Nephron progenitor cell (in vitro differentiated cells): ENCODE results near the gene VSTM1.

ENCODE experiments used
- DNase-seq: peaks from one replicate; pipeline ENCODE4 v3.0.0; 2021
- H3K27ac Mint-ChIP-seq: 2 replicates; pipeline ENCODE4 v1.8.0; 2021; ENCODE audit warnings: mild to moderate bottlenecking, moderate library complexity, mixed read lengths
- H3K27me3 Mint-ChIP-seq: 2 replicates; pipeline ENCODE4 v1.8.0; 2021; ENCODE audit warnings: mild to moderate bottlenecking, low read depth, mixed read lengths; ENCODE audit not compliant: poor library complexity
- H3K36me3 Mint-ChIP-seq: 2 replicates; pipeline ENCODE4 v1.8.0; 2021; ENCODE audit warnings: low read depth, mixed read lengths
- H3K4me1 Mint-ChIP-seq: 2 replicates; pipeline ENCODE4 v1.8.0; 2021; ENCODE audit warnings: mixed read lengths
- H3K4me3 Mint-ChIP-seq: 2 replicates; pipeline ENCODE4 v1.8.0; 2021; ENCODE audit warnings: mild to moderate bottlenecking, moderate library complexity, mixed read lengths
- H3K9me3 Mint-ChIP-seq: 2 replicates; pipeline ENCODE4 v1.8.0; 2021; ENCODE audit warnings: mild to moderate bottlenecking, moderate library complexity, mixed read lengths
- TF ChIP-seq, protein P1 (sequence below): fragments of 200-600 bp; sonication (generic); IDR thresholded peaks from 2 replicates; pipeline ENCODE4 v1.5.0; 2021; ENCODE audit warnings: antibody characterized with exemption

Gene VSTM1

DNA sequence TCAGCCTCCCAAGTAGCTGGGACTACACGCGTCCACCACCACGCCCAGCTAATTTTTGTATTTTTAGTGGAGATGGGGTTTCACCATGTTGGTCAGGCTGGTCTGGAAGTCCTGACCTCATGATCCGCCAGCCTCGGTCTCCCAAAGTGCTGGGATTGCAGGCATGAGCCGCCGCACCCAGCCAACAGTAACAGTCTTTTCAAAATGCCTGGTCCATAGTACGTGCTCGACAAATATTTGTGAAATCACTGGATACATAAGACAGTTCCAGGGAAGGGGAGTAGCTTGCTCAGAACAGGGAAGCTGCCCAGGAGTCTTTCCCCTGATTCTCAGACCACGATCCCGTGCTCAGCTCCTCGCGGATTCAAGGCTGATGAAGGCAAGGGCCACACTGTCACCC is 41.8 kb downstream of the VSTM1 start:
- H3K9me3 Mint-ChIP-seq: peaks cover 8% of the 10 kb centered on the region
- H3K36me3 Mint-ChIP-seq: no peaks in the 10 kb centered on the region
- no peaks in the 10 kb centered on the region for H3K4me1 Mint-ChIP-seq
- TF ChIP-seq, protein P1, sequence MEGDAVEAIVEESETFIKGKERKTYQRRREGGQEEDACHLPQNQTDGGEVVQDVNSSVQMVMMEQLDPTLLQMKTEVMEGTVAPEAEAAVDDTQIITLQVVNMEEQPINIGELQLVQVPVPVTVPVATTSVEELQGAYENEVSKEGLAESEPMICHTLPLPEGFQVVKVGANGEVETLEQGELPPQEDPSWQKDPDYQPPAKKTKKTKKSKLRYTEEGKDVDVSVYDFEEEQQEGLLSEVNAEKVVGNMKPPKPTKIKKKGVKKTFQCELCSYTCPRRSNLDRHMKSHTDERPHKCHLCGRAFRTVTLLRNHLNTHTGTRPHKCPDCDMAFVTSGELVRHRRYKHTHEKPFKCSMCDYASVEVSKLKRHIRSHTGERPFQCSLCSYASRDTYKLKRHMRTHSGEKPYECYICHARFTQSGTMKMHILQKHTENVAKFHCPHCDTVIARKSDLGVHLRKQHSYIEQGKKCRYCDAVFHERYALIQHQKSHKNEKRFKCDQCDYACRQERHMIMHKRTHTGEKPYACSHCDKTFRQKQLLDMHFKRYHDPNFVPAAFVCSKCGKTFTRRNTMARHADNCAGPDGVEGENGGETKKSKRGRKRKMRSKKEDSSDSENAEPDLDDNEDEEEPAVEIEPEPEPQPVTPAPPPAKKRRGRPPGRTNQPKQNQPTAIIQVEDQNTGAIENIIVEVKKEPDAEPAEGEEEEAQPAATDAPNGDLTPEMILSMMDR: no peak
- DNase-seq: no peak
- H3K27ac Mint-ChIP-seq: no peak overlapping the region
- peaks cover 39% of the 10 kb centered on the region for H3K27me3 Mint-ChIP-seq
- no peak overlapping the region for H3K4me3 Mint-ChIP-seq

DNA sequence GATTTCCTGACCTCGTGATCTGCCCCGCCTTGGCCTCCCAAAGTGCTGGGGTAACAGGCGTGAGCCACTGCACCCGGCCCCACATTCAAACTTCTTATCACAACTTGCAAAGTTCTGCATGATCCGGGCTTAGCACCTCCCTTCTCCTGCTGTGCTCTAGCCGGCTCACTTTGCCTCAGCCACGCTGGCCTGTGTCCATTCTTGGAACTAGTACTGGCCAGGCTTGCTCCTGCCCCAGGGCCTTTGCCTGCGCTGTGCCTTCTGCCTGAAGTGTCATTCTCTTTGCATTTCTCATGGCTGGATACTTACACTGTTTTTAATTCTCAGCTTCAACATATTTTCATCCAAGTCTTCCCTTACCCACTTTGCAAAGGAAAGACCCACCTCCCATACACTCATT is 42.3 kb downstream of the VSTM1 start:
- DNase-seq: no peak
- H3K9me3 Mint-ChIP-seq: peaks cover 11% of the 10 kb centered on the region
- TF ChIP-seq, protein P1: no peak

DNA sequence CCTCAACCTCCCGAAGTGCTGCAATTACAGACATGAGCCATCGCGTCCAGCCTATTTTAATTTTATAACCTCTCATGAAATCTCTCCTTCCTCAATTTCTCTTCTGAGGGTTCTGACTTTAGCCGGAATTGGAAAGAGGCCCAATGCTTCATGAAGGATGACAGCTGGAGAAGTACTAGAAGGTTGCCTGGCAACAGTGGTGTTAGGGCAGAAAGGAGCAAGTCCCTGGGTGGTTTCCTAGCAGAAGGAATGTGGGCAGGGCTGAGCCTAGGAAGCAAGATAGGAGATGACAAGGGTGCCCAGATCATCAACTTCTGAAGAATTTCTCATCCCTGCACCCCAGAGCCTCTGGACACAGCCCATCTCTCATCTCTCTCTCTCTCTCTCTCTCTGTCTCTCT is 46.4 kb downstream of the VSTM1 start:
- no peak overlapping the region for H3K27ac Mint-ChIP-seq
- TF ChIP-seq, protein P1: no peak
- peaks cover 26% of the 10 kb centered on the region for H3K4me1 Mint-ChIP-seq
- H3K36me3 Mint-ChIP-seq: no peaks in the 10 kb centered on the region
- H3K9me3 Mint-ChIP-seq: peaks cover 17% of the 10 kb centered on the region
- H3K4me3 Mint-ChIP-seq: no peak overlapping the region
- DNase-seq: no peak
- peaks cover 39% of the 10 kb centered on the region for H3K27me3 Mint-ChIP-seq

More for the DNA sequence above, 42.3 kb downstream of the VSTM1 start:
- Mint-ChIP-seq H3K27me3 (peaks cover 42% of the 10 kb centered on the region), H3K4me1 (no peaks in the 10 kb centered on the region), H3K36me3 (no peaks in the 10 kb centered on the region), H3K4me3 (no peak overlapping the region), H3K27ac (no peak overlapping the region)

- H3K4me1 Mint-ChIP-seq: peaks cover 42% of the 10 kb centered on the region
- no peak overlapping the region for H3K4me3 Mint-ChIP-seq
- TF ChIP-seq, protein P1: no peak
- H3K27ac Mint-ChIP-seq: no peak overlapping the region
- no peaks in the 10 kb centered on the region for H3K36me3 Mint-ChIP-seq
- H3K27me3 Mint-ChIP-seq: peaks cover 31% of the 10 kb centered on the region
- DNase-seq: peak; percentile 33
- H3K9me3 Mint-ChIP-seq: peaks cover 17% of the 10 kb centered on the region
Measured at GRCh38 chr19:54014920-54015560, 48.7 kb downstream of the VSTM1 start.

DNA sequence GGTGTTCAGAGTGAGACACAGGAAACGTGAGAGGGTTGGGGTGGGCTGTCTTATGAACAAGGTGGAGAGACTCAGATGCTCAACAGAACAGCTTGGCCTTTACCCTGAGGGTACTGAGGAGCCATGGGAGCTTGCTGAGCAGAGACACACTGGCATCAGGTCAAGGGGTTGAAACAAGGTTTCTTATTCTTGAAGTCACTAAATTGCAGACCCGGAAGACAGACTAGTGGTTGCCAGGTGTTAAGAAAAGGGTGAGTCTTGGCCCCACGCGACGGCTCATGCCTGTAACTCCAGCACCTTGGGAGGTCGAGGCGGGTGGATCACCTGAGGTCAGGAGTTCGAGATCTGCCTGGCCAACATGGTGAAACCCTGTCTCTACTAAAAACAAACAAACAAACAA is 49.8 kb downstream of the VSTM1 start:
- no peaks in the 10 kb centered on the region for H3K36me3 Mint-ChIP-seq
- H3K9me3 Mint-ChIP-seq: peaks cover 17% of the 10 kb centered on the region
- peaks cover 42% of the 10 kb centered on the region for H3K4me1 Mint-ChIP-seq
- H3K27ac Mint-ChIP-seq: no peak overlapping the region
- peaks cover 29% of the 10 kb centered on the region for H3K27me3 Mint-ChIP-seq
- no peak for DNase-seq
- H3K4me3 Mint-ChIP-seq: no peak overlapping the region
- TF ChIP-seq, protein P1: no peak

- peak; percentile 53 for DNase-seq
- peaks cover 48% of the 10 kb centered on the region for H3K4me1 Mint-ChIP-seq
- peaks cover 36% of the 10 kb centered on the region for H3K27me3 Mint-ChIP-seq
- peaks cover 10% of the 10 kb centered on the region for H3K9me3 Mint-ChIP-seq
- H3K36me3 Mint-ChIP-seq: no peaks in the 10 kb centered on the region
- peak overlapping the region; percentile 51 for H3K4me3 Mint-ChIP-seq
- TF ChIP-seq, protein P1: no peak
- H3K27ac Mint-ChIP-seq: peak overlapping the region; percentile 80
Measured at GRCh38 chr19:54011507-54012211, 52.0 kb downstream of the VSTM1 start.
